Activated T-helper 9 cell treated with anti-CD3 and anti-CD28 coated beads, Interleukin-2, amount 50 U/mL, for 16 hours (primary cell): ENCODE data around the gene GPR176.
"Not testable (repeated sequence)": the region's sequence is repeated elsewhere in the genome, so short reads cannot be mapped to it uniquely, and the experiment has no call there.

Experiments used
- DNase-seq: peaks from one replicate; pipeline ENCODE4 v3.0.0-alpha.2; 2020; ENCODE audit warnings: low read depth

Gene GPR176

GRCh38 chr15:39855400-39855799 is 64.7 kb downstream of the GPR176 start:
- no peak for DNase-seq

- no peak for DNase-seq
Measured at GRCh38 chr15:39854161-39854560, 65.9 kb downstream of the GPR176 start.

GRCh38 chr15:39852250-39852649 is 67.8 kb downstream of the GPR176 start:
- no peak for DNase-seq

GRCh38 chr15:39851500-39852092 is 68.5 kb downstream of the GPR176 start:
- DNase-seq = no peak

- DNase-seq = no peak
Measured at GRCh38 chr15:39850436-39850835, 69.6 kb downstream of the GPR176 start.

GRCh38 chr15:39846108-39846507 is 74.0 kb downstream of the GPR176 start:
- DNase-seq = no peak

GRCh38 chr15:39845582-39845981 is 74.5 kb downstream of the GPR176 start:
- DNase-seq = no peak

GRCh38 chr15:39843565-39843964 is 76.5 kb downstream of the GPR176 start:
- DNase-seq = no peak

- no peak for DNase-seq
Measured at GRCh38 chr15:39837454-39837853, 82.6 kb downstream of the GPR176 start.

GRCh38 chr15:39835550-39835949 is 84.5 kb downstream of the GPR176 start:
- no peak for DNase-seq

- no peak for DNase-seq
Measured at GRCh38 chr15:39834256-39834655, 85.8 kb downstream of the GPR176 start.

- no peak for DNase-seq
Measured at GRCh38 chr15:39833515-39833981, 86.5 kb downstream of the GPR176 start.

GRCh38 chr15:39830166-39830565 is 89.9 kb downstream of the GPR176 start:
- no peak for DNase-seq

GRCh38 chr15:39828374-39828931 is 91.6 kb downstream of the GPR176 start:
- no peak for DNase-seq

GRCh38 chr15:39826975-39827374 is 93.1 kb downstream of the GPR176 start:
- no peak for DNase-seq

GRCh38 chr15:39823634-39824033 is 96.4 kb downstream of the GPR176 start:
- no peak for DNase-seq

- no peak for DNase-seq
Measured at GRCh38 chr15:39820050-39820602, 99.9 kb downstream of the GPR176 start.

- no peak for DNase-seq
Measured at GRCh38 chr15:39819533-39819932, 100.5 kb downstream of the GPR176 start.

- no peak for DNase-seq
Measured at GRCh38 chr15:39817892-39818291, 102.2 kb downstream of the GPR176 start.

GRCh38 chr15:39814489-39814888 is 105.6 kb downstream of the GPR176 start:
- DNase-seq = no peak

- DNase-seq = not testable (repeated sequence)
Measured at GRCh38 chr15:39812651-39813050, 107.4 kb downstream of the GPR176 start.

- no peak for DNase-seq
Measured at GRCh38 chr15:39808909-39809308, 111.2 kb downstream of the GPR176 start.

GRCh38 chr15:39807791-39808190 is 112.3 kb downstream of the GPR176 start:
- no peak for DNase-seq

- no peak for DNase-seq
Measured at GRCh38 chr15:39804026-39804425, 116.0 kb downstream of the GPR176 start.
